ENCODE measurements around the gene KLHDC7B. TPM values are rescaled to one million over a fixed set of nuclear protein-coding genes. Genes with fewer than 3 reads are reported as not detected.
A peak's percentile ranks its signal among the peaks of the same experiment; 100 is the strongest.
"Not testable (repeated sequence)": the region's sequence is repeated elsewhere in the genome, so short reads cannot be mapped to it uniquely, and the experiment has no call there.

KLHDC7B gene
- total and polyA plus RNA-seq, 4 experiments from 2014 or later, result 4.3 to 7.5 (median 7.3) TPM

DNA sequence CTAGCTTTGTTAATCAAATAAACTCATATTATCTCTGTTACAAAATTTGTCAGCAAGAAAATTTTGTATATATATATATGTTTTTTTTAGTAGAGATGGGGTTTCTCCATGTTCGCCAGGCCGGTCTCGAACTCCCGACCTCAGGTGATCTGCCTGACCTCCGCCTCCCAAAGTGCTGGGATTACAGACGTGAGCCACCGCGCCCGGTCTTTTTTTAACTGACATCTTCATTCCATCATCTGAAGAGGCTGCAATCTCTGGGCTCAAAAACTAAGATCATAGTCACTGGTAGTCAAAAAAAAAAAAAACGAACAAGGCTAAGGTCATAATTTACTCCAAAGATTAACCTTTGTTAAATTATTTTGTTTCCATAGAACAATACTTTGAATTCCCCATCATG is 5.3 kb upstream of the KLHDC7B start:
- H3K36me3 ChIP-seq (ENCODE audit: insufficient read depth, low read length), result no peaks in the 10 kb centered on the region
- no peaks in the 10 kb centered on the region for H3K27me3 ChIP-seq (ENCODE audit: insufficient read depth, low read length)
- no peak overlapping the region for H3K4me3 ChIP-seq (ENCODE audit: low read length in 2 of 2)
- peak overlapping the region in 3 of 8 donors; percentile 20 to 50 (median 21) for H3K4me3 Mint-ChIP-seq
- DNase-seq, result no peak
- intact Hi-C loops (cut with micrococcal nuclease), result no loop called here
- peaks cover 23 to 55% (median 41%) of the 10 kb centered on the region in 4 donors for H3K4me1 Mint-ChIP-seq
- peaks cover 0 to 1% (median 0%) of the 10 kb centered on the region in 8 donors for H3K9me3 Mint-ChIP-seq
- H3K9me3 ChIP-seq (ENCODE audit: control insufficient read depth in 1 of 2, low read length in 2 of 2), result no peaks in the 10 kb centered on the region
- ChIA-PET CTCF (ENCODE audit: partially characterized antibody) (interaction anchor here (0.8 to 9.2 kb wide), 10 partner anchors 8 to 298 kb away, joined by 3 to 135 read pairs (median 4); partner anchors contain the start of genes LMF2, NCAPH2, SCO2 and SYCE3), POLR2A (ENCODE audit: partially characterized antibody) (interaction anchor here (1.3 to 10.4 kb wide), 16 partner anchors 8 to 96 kb away, joined by 4 to 321 read pairs (median 14); partner anchors contain the start of genes CHKB, LMF2, NCAPH2 and SCO2)
- peak overlapping the region; percentile 90 to 98 (median 96) for H3K27ac Mint-ChIP-seq
- no peaks in the 10 kb centered on the region for H3K36me3 Mint-ChIP-seq
- no peaks in the 10 kb centered on the region for H3K27me3 Mint-ChIP-seq
- H3K4me1 ChIP-seq (ENCODE audit: insufficient read depth, low read length), result peaks cover 49% of the 10 kb centered on the region
- peak overlapping the region; percentile 99 for H3K27ac ChIP-seq (ENCODE audit: low read depth, low read length)

DNA sequence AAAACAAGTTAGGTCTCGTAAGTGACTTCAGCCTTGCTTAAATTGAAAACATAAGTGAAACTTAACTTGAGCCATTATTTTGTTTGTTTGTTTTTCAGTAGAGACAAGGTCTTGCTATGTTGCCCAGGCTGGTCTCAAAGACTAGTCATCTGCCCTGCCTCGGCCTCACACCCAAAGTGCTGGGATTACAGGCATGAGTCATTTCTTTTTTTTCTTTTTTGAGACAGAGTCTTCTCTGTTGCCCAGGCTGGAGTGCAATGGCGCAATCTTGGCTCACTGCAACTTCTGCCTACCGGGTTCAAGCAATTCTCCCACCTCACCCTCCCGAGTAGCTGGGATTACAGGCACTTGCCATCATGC is 4.1 kb upstream of the KLHDC7B start:
- CTCF ChIA-PET (ENCODE audit: partially characterized antibody), result interaction anchor here (1.4 to 9.2 kb wide), 4 partner anchors 14 to 80 kb away, joined by 7 to 135 read pairs (median 18); partner anchors contain the start of genes SCO2, SYCE3 and TYMP

GRCh38 chr22:50542416-50542927 is 3.2 kb upstream of the KLHDC7B start:
- H3K4me1 Mint-ChIP-seq, result peaks cover 31 to 66% (median 51%) of the 10 kb centered on the region in 4 donors
- H3K27me3 Mint-ChIP-seq, result no peaks in the 10 kb centered on the region
- Histone ChIP-seq H3K9me3 (ENCODE audit: control insufficient read depth in 1 of 2, low read length in 2 of 2) (no peaks in the 10 kb centered on the region), H3K4me1 (ENCODE audit: insufficient read depth, low read length) (peaks cover 59% of the 10 kb centered on the region), H3K36me3 (ENCODE audit: insufficient read depth, low read length) (no peaks in the 10 kb centered on the region), H3K27me3 (ENCODE audit: insufficient read depth, low read length) (no peaks in the 10 kb centered on the region), H3K27ac (ENCODE audit: low read depth, low read length) (no peak overlapping the region), H3K4me3 (ENCODE audit: low read length in 2 of 2) (no peak overlapping the region)
- ChIA-PET POLR2A (ENCODE audit: partially characterized antibody) (interaction anchor here (1.0 to 10.4 kb wide), 2 partner anchors 14 to 79 kb away, joined by 3 to 321 read pairs; partner anchors contain the start of genes SCO2 and TYMP), CTCF (ENCODE audit: partially characterized antibody) (interaction anchor here (1.4 to 9.2 kb wide), 2 partner anchors 15 to 79 kb away, joined by 7 to 135 read pairs; partner anchors contain the start of genes SCO2 and TYMP)
- H3K4me3 Mint-ChIP-seq, result peak overlapping the region in 6 of 8 donors; percentile 3 to 62 (median 53)
- no peaks in the 10 kb centered on the region for H3K36me3 Mint-ChIP-seq
- no peak for DNase-seq
- peak overlapping the region; percentile 59 to 97 (median 91) for H3K27ac Mint-ChIP-seq
- peaks cover 0 to 1% (median 0%) of the 10 kb centered on the region in 8 donors for H3K9me3 Mint-ChIP-seq
- intact Hi-C loops (cut with micrococcal nuclease), result no loop called here

More for the DNA sequence above, 4.1 kb upstream of the KLHDC7B start:
- intact Hi-C loops (cut with micrococcal nuclease); H3K27me3 Mint-ChIP-seq; DNase-seq; H3K36me3 Mint-ChIP-seq; H3K27me3 ChIP-seq (ENCODE audit: insufficient read depth, low read length); H3K9me3 Mint-ChIP-seq; H3K27ac ChIP-seq (ENCODE audit: low read depth, low read length); H3K36me3 ChIP-seq (ENCODE audit: insufficient read depth, low read length); H3K9me3 ChIP-seq (ENCODE audit: control insufficient read depth in 1 of 2, low read length in 2 of 2); H3K4me3 ChIP-seq (ENCODE audit: low read length in 2 of 2): not testable (repeated sequence)
- peaks cover 30 to 63% (median 49%) of the 10 kb centered on the region in 4 donors for H3K4me1 Mint-ChIP-seq
- H3K27ac Mint-ChIP-seq, result peak overlapping the region; percentile 29 to 98 (median 96)
- peaks cover 59% of the 10 kb centered on the region for H3K4me1 ChIP-seq (ENCODE audit: insufficient read depth, low read length)
- H3K4me3 Mint-ChIP-seq, result peak overlapping the region in 1 of 8 donors; percentile 8
- POLR2A ChIA-PET (ENCODE audit: partially characterized antibody), result interaction anchor here (1.0 to 10.4 kb wide), 4 partner anchors 14 to 79 kb away, joined by 3 to 321 read pairs (median 14); partner anchors contain the start of genes CHKB, LMF2, NCAPH2 and SCO2

- Mint-ChIP-seq H3K9me3 (no peaks in the 10 kb centered on the region), H3K27ac (peak overlapping the region; percentile 42 to 91 (median 85)), H3K27me3 (no peaks in the 10 kb centered on the region), H3K36me3 (no peaks in the 10 kb centered on the region), H3K4me3 (peak overlapping the region in 7 of 8 donors; percentile 64 to 79 (median 69)), H3K4me1 (peaks cover 26 to 62% (median 42%) of the 10 kb centered on the region in 4 donors)
- Histone ChIP-seq H3K4me1 (ENCODE audit: insufficient read depth, low read length) (peaks cover 51% of the 10 kb centered on the region), H3K9me3 (ENCODE audit: control insufficient read depth in 1 of 2, low read length in 2 of 2) (no peaks in the 10 kb centered on the region), H3K27me3 (ENCODE audit: insufficient read depth, low read length) (no peaks in the 10 kb centered on the region), H3K27ac (ENCODE audit: low read depth, low read length) (peak overlapping the region; percentile 59), H3K4me3 (ENCODE audit: low read length in 2 of 2) (peak overlapping the region; percentile 24 to 51), H3K36me3 (ENCODE audit: insufficient read depth, low read length) (no peaks in the 10 kb centered on the region)
- intact Hi-C loops (cut with micrococcal nuclease), result loop anchor here (1.0 to 2.0 kb wide), 4 partner anchors 19 to 147 kb away; partner anchors contain the start of genes CHKB and SYCE3
- POLR2A ChIA-PET (ENCODE audit: partially characterized antibody), result interaction anchor here (0.6 to 2.8 kb wide), 8 partner anchors 12 to 77 kb away, joined by 3 to 27 read pairs (median 9); partner anchors contain the start of genes LMF2, NCAPH2, SCO2 and SYCE3
- DNase-seq, result peak; percentile 72 to 82 (median 76)
- CTCF ChIA-PET (ENCODE audit: partially characterized antibody), result interaction anchor here (1.0 to 9.2 kb wide), 5 partner anchors 17 to 76 kb away, joined by 3 to 135 read pairs (median 5); partner anchors contain the start of genes SCO2, SYCE3 and TYMP
Observed at GRCh38 chr22:50544078-50544745, 1.5 kb upstream of the KLHDC7B start.

- Mint-ChIP-seq H3K36me3 (no peaks in the 10 kb centered on the region), H3K27ac (peak overlapping the region; percentile 70 to 91 (median 85)), H3K9me3 (no peaks in the 10 kb centered on the region), H3K4me1 (peaks cover 23 to 57% (median 37%) of the 10 kb centered on the region in 4 donors), H3K4me3 (peak overlapping the region in 7 of 8 donors; percentile 36 to 79 (median 69)), H3K27me3 (no peaks in the 10 kb centered on the region)
- Histone ChIP-seq H3K36me3 (ENCODE audit: insufficient read depth, low read length) (no peaks in the 10 kb centered on the region), H3K9me3 (ENCODE audit: control insufficient read depth in 1 of 2, low read length in 2 of 2) (no peaks in the 10 kb centered on the region), H3K4me3 (ENCODE audit: low read length in 2 of 2) (peak overlapping the region; percentile 24 to 51), H3K27me3 (ENCODE audit: insufficient read depth, low read length) (no peaks in the 10 kb centered on the region), H3K4me1 (ENCODE audit: insufficient read depth, low read length) (peaks cover 53% of the 10 kb centered on the region), H3K27ac (ENCODE audit: low read depth, low read length) (peak overlapping the region; percentile 59)
- POLR2A ChIA-PET (ENCODE audit: partially characterized antibody), result interaction anchor here (0.6 to 2.8 kb wide), 8 partner anchors 12 to 76 kb away, joined by 3 to 27 read pairs (median 9); partner anchors contain the start of genes LMF2, NCAPH2, SCO2 and SYCE3
- CTCF ChIA-PET (ENCODE audit: partially characterized antibody), result interaction anchor here (1.0 to 2.7 kb wide), 4 partner anchors 16 to 76 kb away, joined by 3 to 23 read pairs (median 4); partner anchors contain the start of genes SCO2 and SYCE3
- peak in 1 of 5 donors; percentile 27 for DNase-seq
- intact Hi-C loops (cut with micrococcal nuclease), result loop anchor here (1.0 to 5.0 kb wide), 5 partner anchors 18 to 147 kb away; partner anchors contain the start of genes CHKB, LMF2, NCAPH2 and SYCE3
Observed at GRCh38 chr22:50544746-50545253, 899 bp upstream of the KLHDC7B start.

- Histone ChIP-seq H3K4me1 (ENCODE audit: insufficient read depth, low read length) (peaks cover 53% of the 10 kb centered on the region), H3K27ac (ENCODE audit: low read depth, low read length) (peak overlapping the region; percentile 59), H3K4me3 (ENCODE audit: low read length in 2 of 2) (no peak overlapping the region), H3K27me3 (ENCODE audit: insufficient read depth, low read length) (no peaks in the 10 kb centered on the region), H3K36me3 (ENCODE audit: insufficient read depth, low read length) (no peaks in the 10 kb centered on the region), H3K9me3 (ENCODE audit: control insufficient read depth in 1 of 2, low read length in 2 of 2) (no peaks in the 10 kb centered on the region)
- CTCF ChIA-PET (ENCODE audit: partially characterized antibody), result interaction anchor here (0.7 to 4.8 kb wide), 8 partner anchors 10 to 74 kb away, joined by 3 to 32 read pairs (median 12); partner anchors contain the start of genes SCO2 and SYCE3
- no peak for DNase-seq
- Mint-ChIP-seq H3K36me3 (no peaks in the 10 kb centered on the region), H3K4me3 (peak overlapping the region in 2 of 8 donors; percentile 65 to 78), H3K27ac (peak overlapping the region in 3 of 7 donors; percentile 15 to 87 (median 19)), H3K27me3 (no peaks in the 10 kb centered on the region), H3K9me3 (no peaks in the 10 kb centered on the region), H3K4me1 (peaks cover 28 to 58% (median 39%) of the 10 kb centered on the region in 4 donors)
- intact Hi-C loops (cut with micrococcal nuclease), result loop anchor here (5.0 kb wide), 1 partner anchor 39 kb away; the partner anchor contains the start of genes LMF2 and NCAPH2
- POLR2A ChIA-PET (ENCODE audit: partially characterized antibody), result interaction anchor here (1.1 to 6.8 kb wide), 11 partner anchors 7 to 75 kb away, joined by 3 to 151 read pairs (median 27); partner anchors contain the start of genes CHKB, LMF2, NCAPH2 and SCO2
Observed at GRCh38 chr22:50546326-50547262, 895 bp downstream of the KLHDC7B start.

All from CD4-positive, alpha-beta memory T cell (primary cell).